NCI-H1105 treated with DMSO at 0.1 percent for 48 hours (cell line): ENCODE data around the gene ITGB2.

ENCODE experiments used
- DNase-seq: peaks from one replicate; lab custom pipeline; 2025; lab: John Stamatoyannopoulos, UW

ITGB2 gene

GRCh38 chr21:44955141-44955797, 34.6 kb upstream of the ITGB2 start:
- no peak for DNase-seq

DNA sequence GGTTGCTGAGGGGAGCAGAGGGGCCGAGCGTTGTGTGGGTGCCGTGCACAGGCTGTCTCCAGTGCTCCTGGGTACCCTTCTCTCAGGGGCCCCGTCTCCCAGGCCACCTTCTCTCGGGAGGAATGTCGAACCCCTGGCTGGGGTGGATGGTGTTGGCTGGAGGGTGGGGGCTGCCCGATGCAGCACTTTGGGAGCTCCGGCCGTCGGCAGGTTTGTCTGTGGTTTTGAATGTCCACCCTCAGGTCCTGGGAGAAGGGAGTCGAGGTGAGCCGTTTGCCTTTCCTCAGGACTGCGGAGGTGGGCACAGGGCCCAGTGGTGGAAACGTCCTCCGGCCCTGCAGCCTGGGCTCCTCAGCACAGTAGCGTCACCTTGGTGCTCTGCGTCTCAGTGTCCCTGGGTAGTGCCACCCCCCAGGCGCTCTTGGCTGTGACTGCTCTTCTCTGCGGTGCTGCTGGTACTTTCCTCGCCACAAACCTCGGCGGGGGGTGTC, 33.6 kb upstream of the ITGB2 start:
- no peak for DNase-seq

GRCh38 chr21:44953628-44954021, 32.9 kb upstream of the ITGB2 start:
- no peak for DNase-seq

DNA sequence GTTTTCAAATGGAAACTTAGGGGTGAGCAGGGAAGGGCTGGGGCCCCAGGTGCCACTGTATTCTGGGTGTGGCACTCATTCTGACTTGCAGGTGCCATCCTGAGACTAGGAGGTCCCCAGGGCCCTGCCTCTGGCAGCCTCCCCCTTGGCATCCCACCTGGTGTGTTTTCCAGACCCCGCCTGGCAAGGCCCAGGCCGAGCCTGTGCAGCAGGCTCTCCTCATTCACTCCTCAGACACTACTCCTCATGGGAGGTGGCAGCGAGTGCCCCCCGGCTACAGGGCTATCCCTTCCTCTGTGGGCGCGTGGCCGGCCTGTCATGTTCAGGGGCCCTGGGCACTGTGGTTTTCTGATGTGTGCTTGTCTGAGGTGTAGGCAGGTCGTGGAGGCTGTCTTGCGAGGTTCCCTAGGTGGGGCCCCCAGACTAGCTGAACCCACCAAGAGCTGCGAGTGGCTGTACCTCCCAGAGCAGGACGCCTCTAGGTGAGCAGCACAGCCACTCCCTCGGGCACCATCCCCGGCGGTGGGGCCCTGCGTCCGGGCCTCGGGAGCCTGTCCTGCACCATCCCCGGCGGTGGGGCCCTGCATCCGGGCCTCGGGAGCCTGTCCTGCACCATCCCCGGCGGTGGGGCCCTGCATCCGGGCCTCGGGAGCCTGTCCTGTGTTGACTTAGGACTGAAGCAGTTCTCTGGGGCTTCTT, 32.4 kb upstream of the ITGB2 start:
- DNase-seq, result no peak

DNA sequence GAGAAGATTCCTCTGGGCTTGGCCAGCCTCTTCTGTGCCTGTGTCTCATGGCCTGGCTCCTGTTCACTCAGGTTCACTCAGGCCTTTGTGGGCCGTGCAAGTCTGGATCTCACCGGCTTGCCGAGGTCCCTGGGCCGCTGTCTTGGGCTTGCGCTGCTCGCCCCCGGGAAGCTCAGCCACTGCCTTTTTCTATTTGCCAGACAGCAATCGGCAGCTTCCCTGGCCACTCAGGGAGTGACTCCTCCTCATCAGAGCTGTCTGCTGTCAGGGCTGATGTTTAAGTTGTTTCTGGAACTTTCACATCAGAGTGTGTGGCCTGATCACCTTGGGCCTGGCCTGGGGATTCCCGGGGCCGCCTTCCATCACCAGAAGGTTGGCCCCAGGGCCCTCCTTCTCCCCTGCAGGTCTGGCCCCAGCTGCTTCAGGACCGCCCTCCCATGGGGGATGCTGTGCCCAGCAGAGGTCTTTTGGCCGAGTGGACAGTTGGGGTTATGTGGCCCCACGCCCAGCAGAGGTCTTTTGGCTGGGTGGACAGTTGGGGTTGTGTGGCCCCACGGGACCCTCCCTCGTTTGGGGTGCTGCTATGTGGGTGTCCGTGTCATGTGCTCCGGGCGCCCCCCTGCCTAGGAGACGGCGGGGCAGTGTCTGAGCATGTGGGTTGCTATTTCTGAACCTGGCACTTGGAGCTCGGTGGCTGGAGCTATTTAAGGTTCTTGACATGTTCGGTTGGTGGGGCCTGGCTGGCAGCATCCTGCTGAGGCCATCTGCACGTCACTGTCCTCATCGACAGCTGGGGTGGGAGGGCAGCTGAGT, 31.6 kb upstream of the ITGB2 start:
- DNase-seq, result no peak

DNA sequence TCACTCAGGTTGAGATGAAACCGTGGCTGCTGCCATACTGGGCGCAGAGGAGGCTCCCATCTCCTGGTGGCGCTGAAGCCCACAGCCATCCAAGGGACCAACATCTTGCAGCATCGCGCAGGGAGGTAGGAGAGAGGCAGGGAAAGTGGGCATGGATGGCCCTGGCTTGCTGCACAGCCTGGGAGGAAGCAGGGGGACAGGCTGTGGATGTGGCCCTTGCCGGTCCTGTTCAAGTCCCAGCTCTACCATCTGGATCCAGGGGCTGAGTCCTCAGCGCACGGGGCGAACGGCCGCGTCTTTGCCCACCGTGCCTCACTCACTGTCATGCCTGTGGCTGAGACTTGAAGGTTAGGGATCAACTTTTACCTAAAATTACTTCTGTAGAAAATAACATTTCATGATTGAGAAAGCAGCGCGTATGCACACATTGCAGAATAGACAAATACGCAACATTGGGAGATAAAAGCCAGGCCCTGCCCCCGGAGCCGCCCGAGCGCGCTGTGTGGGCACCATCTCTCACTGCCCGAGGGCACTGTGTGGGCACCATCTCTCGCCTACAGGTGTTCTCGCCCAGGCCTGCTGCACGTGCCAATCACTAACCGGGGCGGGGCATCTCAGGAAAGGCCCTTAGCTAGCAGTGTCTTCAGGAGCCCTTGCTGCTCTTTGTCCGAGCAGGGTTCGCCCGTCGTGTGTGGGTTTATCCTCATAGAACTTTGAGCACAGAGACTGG, 30.7 kb upstream of the ITGB2 start:
- no peak for DNase-seq

- no peak for DNase-seq
Measured at GRCh38 chr21:44950351-44950750, 29.7 kb upstream of the ITGB2 start.

DNA sequence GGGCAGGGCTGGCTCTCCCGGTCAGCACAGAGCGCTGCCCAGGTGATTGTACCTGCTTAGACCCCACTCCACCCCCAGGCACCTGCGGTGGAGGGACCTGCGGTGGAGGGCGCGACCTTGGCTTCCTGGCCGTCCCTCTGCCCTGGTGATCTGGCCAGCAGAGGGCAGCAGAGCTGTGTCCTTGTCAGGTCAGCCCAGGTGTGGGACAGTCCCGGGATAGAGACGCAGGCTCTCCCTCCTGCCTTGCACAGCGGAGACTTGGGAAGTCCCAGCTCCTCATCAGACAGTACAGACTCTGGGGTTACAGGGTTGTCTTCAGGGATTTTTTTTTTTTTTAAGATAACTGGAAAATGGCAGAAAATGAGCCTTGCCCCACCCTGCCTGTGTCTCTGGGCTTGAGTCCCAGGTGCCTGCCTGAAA, 29.1 kb upstream of the ITGB2 start:
- DNase-seq, result peak; percentile 9

- no peak for DNase-seq
Measured at GRCh38 chr21:44949161-44949778, 28.6 kb upstream of the ITGB2 start.

DNA sequence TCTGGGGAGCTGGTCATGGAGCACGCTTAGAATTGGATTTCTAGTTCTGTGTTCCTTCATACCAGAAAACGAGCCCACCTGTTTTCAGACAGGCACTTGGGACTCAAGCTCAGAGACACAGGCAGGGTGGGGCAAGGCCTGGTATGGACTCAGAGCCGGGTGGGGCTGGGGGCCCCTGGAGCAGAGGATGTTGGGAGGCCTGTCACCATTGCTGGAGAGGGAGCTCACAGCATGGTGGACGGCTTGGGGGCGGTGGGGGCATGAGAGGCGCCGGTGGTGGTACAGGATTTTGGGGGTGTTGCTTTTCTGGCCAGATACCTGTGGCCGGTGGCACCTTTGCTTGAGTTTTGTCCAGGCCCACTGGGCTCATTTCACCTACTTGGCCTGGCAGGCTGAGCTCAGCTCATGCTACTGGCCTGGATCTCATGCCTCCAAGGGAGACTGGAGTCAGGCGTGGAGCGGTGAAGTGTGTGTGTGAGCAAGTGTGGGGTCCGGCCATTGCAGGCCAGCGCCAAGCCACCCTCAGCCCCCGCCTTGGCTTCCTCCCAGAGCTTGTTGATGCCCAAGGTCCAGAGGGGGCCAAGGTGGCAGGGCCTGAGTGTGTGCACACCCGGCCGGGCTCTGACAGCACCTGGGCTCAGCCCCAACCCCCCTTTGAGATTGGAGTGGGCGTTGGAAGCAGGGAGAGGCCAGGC, 27.9 kb upstream of the ITGB2 start:
- DNase-seq, result no peak

- DNase-seq, result no peak
Measured at GRCh38 chr21:44947930-44948331, 27.2 kb upstream of the ITGB2 start.

DNA sequence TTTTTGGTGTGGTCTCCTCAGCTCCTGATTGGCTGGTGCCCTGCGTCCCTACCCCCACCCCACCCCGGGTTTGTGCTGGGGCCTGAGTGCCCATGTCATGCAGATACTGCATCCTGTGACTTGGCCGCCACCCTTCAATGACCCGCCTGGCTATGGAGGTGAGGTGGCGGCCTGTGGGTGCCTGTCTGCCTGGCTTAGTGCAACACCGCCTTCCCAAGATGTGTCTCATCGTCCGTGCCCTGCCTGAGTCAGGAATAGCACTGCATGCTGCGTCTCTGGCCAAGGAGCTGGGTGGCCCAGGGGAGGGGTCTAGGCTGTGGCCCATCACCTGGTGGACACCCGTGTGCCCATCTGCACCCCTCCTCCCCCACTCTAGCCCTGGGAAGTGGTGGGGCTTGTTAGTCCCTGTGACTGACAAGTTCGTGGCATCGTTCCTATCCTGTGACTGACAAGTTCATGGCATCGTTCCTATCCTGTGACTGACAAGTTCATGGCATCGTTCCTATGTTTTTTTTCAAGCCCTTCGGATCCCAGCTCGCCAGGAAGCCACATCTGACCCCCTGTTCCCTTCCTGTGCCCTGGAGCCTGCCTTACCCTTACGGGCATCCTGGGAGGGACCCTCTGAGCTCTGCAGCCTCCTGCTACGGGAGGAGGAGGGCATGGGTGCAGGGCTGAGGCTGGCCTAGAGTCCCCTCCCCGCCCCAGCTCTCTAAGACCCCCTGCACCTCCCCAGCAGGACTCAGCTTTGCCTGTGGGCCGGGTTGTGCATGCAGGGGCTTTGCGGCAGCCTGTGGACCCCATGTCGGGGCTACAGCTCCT, 26.6 kb upstream of the ITGB2 start:
- no peak for DNase-seq

DNA sequence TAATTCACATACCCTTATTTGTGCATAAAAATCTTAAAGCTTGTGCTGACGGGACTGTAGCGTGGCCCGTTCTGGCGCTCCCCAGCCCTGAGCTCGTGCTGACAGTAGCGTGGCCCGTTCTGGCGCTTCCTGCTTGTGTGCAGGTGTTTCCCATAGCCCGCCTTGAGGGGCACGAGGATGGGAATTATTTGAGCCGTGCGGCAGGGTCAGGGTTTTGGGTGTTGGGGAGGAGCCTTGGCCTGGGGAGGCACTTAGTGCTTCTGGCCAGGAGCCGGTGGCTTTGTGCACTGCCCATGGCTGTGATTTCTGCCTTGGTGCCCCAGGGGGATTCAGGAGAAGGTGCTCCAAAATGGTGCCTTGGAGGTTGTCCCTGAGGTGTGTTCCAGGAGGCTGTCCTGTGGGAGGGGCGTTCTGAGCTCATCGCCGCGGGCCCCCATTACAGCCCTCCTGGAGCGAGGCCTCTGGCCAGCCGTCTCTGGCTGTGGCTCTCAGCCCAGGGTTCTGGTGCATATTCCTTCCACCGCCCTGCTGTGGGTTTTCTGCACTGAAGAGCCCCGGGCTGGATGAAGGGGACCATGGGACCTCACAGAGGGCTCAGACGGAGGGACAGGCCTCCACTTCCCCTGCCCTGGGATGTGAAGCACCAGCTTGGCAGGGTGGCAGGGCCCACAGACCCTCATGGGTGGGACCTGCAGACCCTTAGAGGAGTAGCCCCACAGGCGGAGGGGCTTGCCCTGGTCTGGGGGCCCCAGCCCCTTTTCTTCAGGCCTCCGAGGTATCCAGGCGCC, 25.7 kb upstream of the ITGB2 start:
- DNase-seq, result no peak

DNA sequence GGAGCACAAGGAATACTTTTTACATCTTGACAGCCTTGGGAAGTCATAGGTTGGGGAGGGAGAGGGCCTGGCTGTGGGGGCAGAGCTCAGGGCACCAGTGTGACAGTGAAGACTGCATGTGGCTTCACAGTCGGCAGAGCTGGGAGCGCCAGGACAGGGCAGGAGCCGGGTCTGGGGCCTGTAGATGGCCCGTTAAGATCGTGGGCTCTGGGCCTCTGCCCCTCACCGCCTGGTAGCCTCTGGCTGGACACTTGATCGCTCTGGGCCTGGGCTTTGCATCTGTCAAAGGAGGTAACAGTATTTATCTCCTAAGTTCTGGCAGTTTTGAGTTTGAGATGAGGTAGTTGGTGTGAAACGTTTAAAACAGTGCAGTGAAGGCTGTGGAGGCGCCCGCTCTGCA, 23.9 kb upstream of the ITGB2 start:
- no peak for DNase-seq

DNA sequence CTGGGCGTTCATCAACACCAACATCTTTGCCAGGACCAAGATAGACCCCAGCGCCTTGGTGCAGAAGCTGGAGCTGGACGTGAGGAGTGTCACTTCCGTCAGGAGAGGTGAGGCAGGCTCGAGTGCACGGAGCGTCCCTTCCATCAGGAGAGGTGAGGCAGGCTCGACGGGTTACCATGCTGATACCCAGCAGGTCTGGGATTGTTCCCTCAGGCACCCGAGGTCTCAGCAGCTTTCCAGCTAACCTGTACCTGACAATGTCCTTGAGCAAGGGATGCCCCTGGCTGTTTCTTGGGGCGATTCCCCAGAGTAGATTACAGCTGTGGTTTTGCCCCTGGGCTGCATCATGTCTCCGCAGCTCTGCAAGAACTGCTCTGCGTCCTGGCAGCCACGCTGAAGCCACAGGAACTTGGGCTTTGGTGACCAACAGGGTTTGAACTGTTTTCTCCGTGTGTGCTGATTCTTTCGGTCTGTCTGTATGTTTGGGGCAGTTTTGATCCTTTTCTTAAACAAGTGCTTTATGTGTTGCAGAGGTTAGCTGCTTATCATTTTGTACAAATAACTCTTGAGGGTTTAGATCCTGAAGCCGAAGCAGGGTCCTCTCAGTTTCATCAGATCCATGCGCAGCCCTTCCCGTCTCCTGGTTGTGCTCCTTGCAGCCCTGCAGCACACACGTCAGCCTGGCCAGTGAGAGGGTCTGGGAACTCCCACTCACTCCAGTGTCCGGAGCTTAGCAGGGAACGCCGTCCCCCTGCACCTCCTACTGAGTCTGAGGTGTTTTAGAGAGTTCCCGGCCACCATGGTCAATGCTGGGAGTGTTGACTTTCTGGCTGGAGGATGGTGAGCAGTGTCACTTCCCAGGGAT, 23.2 kb upstream of the ITGB2 start:
- no peak for DNase-seq

- no peak for DNase-seq
Measured at GRCh38 chr21:44943005-44943685, 22.4 kb upstream of the ITGB2 start.

DNA sequence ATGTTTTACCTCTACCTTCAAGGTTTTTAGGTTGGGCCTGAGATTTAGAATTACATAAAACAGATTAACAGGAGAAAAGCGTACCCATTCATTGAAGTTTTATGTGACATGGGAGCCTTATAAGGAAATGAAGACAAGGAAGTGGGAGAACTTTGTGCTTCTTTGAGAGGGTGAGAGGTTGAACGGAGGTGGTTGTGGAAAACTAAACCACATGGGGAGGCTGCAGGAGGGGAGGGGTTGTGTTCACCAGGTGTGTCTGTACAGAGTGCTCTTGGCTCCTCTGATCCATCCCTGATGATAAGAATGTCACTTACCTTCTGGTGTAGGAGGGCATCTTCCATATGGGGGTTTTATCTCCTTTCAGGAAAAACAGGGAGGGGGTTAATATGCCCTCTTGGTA, 21.9 kb upstream of the ITGB2 start:
- no peak for DNase-seq

DNA sequence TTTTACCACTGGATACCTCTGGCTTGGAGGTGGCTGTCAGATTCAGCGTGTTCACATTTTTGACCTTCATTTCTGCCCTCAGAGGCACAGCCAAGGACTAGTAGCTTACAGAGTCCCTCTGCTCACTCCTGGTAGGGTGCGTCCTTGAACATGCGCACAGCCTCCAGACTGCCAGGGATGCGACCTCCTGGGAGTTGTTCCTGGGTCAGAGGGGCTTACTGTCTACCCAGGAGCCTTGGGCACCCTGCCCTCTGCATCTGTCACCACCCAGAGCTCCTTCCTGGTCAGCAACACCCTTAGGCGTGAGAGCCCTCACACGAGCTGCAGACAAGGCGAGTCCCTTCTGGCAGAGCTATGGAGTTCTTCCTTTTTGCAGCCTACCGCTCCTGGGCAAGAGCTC, 20.9 kb upstream of the ITGB2 start:
- DNase-seq, result no peak
